ENCODE data around the gene NEK1.

The NEK1 gene

GRCh38 chr4:169650227-169650936 is 38.0 kb upstream of the NEK1 start:
- Histone ChIP-seq H3K4me1 (ENCODE audit: insufficient read depth, low read length) (no peaks in the 10 kb centered on the region), H3K27ac (ENCODE audit: low read depth, low read length) (no peak overlapping the region), H3K9me3 (ENCODE audit: insufficient read depth, low read depth, low read length) (no peaks in the 10 kb centered on the region), H3K36me3 (ENCODE audit: insufficient read depth, low read length) (no peaks in the 10 kb centered on the region), H3K4me3 (ENCODE audit: low read length) (no peak overlapping the region), H3K27me3 (ENCODE audit: insufficient read depth, low read length) (no peaks in the 10 kb centered on the region), H3K9ac (ENCODE audit: low read depth, low read length) (no peak overlapping the region)
- 93% methylated on average over 3 of the region's 3 CpGs for WGBS

GRCh38 chr4:169649545-169650226 is 37.3 kb upstream of the NEK1 start:
- Histone ChIP-seq H3K36me3 (ENCODE audit: insufficient read depth, low read length) (peaks cover 5% of the 10 kb centered on the region; the same call in 1 of the 2 replicates), H3K27me3 (ENCODE audit: insufficient read depth, low read length) (no peaks in the 10 kb centered on the region), H3K27ac (ENCODE audit: low read depth, low read length) (no peak overlapping the region), H3K4me3 (ENCODE audit: low read length) (no peak overlapping the region), H3K9ac (ENCODE audit: low read depth, low read length) (no peak overlapping the region), H3K9me3 (ENCODE audit: insufficient read depth, low read depth, low read length) (no peaks in the 10 kb centered on the region), H3K4me1 (ENCODE audit: insufficient read depth, low read length) (no peaks in the 10 kb centered on the region)
- WGBS = 93% methylated on average over 7 of the region's 7 CpGs

GRCh38 chr4:169645627-169646026 is 33.2 kb upstream of the NEK1 start:
- H3K4me3 ChIP-seq (ENCODE audit: low read length) = no peak overlapping the region
- no peak overlapping the region for H3K27ac ChIP-seq (ENCODE audit: low read depth, low read length)
- H3K9me3 ChIP-seq (ENCODE audit: insufficient read depth, low read depth, low read length) = no peaks in the 10 kb centered on the region
- H3K9ac ChIP-seq (ENCODE audit: low read depth, low read length) = no peak overlapping the region
- peaks cover 21% of the 10 kb centered on the region for H3K36me3 ChIP-seq (ENCODE audit: insufficient read depth, low read length)
- no peaks in the 10 kb centered on the region for H3K4me1 ChIP-seq (ENCODE audit: insufficient read depth, low read length)
- no peaks in the 10 kb centered on the region for H3K27me3 ChIP-seq (ENCODE audit: insufficient read depth, low read length)
- 100% methylated on average over 1 of the region's 1 CpG for WGBS

- 95% methylated on average over 7 of the region's 7 CpGs for WGBS
- Histone ChIP-seq H3K9me3 (ENCODE audit: insufficient read depth, low read depth, low read length) (no peaks in the 10 kb centered on the region), H3K4me1 (ENCODE audit: insufficient read depth, low read length) (no peaks in the 10 kb centered on the region), H3K27ac (ENCODE audit: low read depth, low read length) (no peak overlapping the region), H3K36me3 (ENCODE audit: insufficient read depth, low read length) (peaks cover 27% of the 10 kb centered on the region), H3K27me3 (ENCODE audit: insufficient read depth, low read length) (no peaks in the 10 kb centered on the region), H3K4me3 (ENCODE audit: low read length) (no peak overlapping the region), H3K9ac (ENCODE audit: low read depth, low read length) (no peak overlapping the region)
Observed at GRCh38 chr4:169644802-169645201, 32.4 kb upstream of the NEK1 start.

- Histone ChIP-seq H3K4me3 (ENCODE audit: low read length) (no peak overlapping the region), H3K36me3 (ENCODE audit: insufficient read depth, low read length) (peaks cover 68% of the 10 kb centered on the region), H3K9me3 (ENCODE audit: insufficient read depth, low read depth, low read length) (no peaks in the 10 kb centered on the region), H3K27ac (ENCODE audit: low read depth, low read length) (no peak overlapping the region), H3K9ac (ENCODE audit: low read depth, low read length) (no peak overlapping the region), H3K4me1 (ENCODE audit: insufficient read depth, low read length) (no peaks in the 10 kb centered on the region), H3K27me3 (ENCODE audit: insufficient read depth, low read length) (no peaks in the 10 kb centered on the region)
Observed at GRCh38 chr4:169640261-169640870, 28.0 kb upstream of the NEK1 start.

GRCh38 chr4:169634975-169635374 is 22.6 kb upstream of the NEK1 start:
- Histone ChIP-seq H3K4me3 (ENCODE audit: low read length) (no peak overlapping the region), H3K9ac (ENCODE audit: low read depth, low read length) (no peak overlapping the region), H3K4me1 (ENCODE audit: insufficient read depth, low read length) (no peaks in the 10 kb centered on the region), H3K27ac (ENCODE audit: low read depth, low read length) (no peak overlapping the region), H3K27me3 (ENCODE audit: insufficient read depth, low read length) (no peaks in the 10 kb centered on the region), H3K9me3 (ENCODE audit: insufficient read depth, low read depth, low read length) (no peaks in the 10 kb centered on the region), H3K36me3 (ENCODE audit: insufficient read depth, low read length) (peaks cover 43% of the 10 kb centered on the region)
- 100% methylated on average over 1 of the region's 1 CpG for WGBS

- H3K27me3 ChIP-seq (ENCODE audit: insufficient read depth, low read length) = no peaks in the 10 kb centered on the region
- H3K9ac ChIP-seq (ENCODE audit: low read depth, low read length) = no peak overlapping the region
- no peak overlapping the region for H3K4me3 ChIP-seq (ENCODE audit: low read length)
- H3K36me3 ChIP-seq (ENCODE audit: insufficient read depth, low read length) = peaks cover 24% of the 10 kb centered on the region
- H3K9me3 ChIP-seq (ENCODE audit: insufficient read depth, low read depth, low read length) = no peaks in the 10 kb centered on the region
- H3K27ac ChIP-seq (ENCODE audit: low read depth, low read length) = no peak overlapping the region
- WGBS = 98% methylated on average over 10 of the region's 11 CpGs
- H3K4me1 ChIP-seq (ENCODE audit: insufficient read depth, low read length) = no peaks in the 10 kb centered on the region
Observed at GRCh38 chr4:169632896-169633295, 20.5 kb upstream of the NEK1 start.

- Histone ChIP-seq H3K4me3 (ENCODE audit: low read length) (no peak overlapping the region), H3K4me1 (ENCODE audit: insufficient read depth, low read length) (no peaks in the 10 kb centered on the region), H3K36me3 (ENCODE audit: insufficient read depth, low read length) (no peaks in the 10 kb centered on the region), H3K27me3 (ENCODE audit: insufficient read depth, low read length) (no peaks in the 10 kb centered on the region), H3K9me3 (ENCODE audit: insufficient read depth, low read depth, low read length) (no peaks in the 10 kb centered on the region), H3K27ac (ENCODE audit: low read depth, low read length) (no peak overlapping the region), H3K9ac (ENCODE audit: low read depth, low read length) (no peak overlapping the region)
- 100% methylated on average over 3 of the region's 3 CpGs for WGBS
Observed at GRCh38 chr4:169630069-169630468, 17.7 kb upstream of the NEK1 start.

- Histone ChIP-seq H3K4me3 (ENCODE audit: low read length) (no peak overlapping the region), H3K4me1 (ENCODE audit: insufficient read depth, low read length) (no peaks in the 10 kb centered on the region), H3K9me3 (ENCODE audit: insufficient read depth, low read depth, low read length) (no peaks in the 10 kb centered on the region), H3K9ac (ENCODE audit: low read depth, low read length) (no peak overlapping the region), H3K27ac (ENCODE audit: low read depth, low read length) (no peak overlapping the region), H3K36me3 (ENCODE audit: insufficient read depth, low read length) (no peaks in the 10 kb centered on the region), H3K27me3 (ENCODE audit: insufficient read depth, low read length) (no peaks in the 10 kb centered on the region)
- 96% methylated on average over 2 of the region's 2 CpGs for WGBS
Observed at GRCh38 chr4:169628579-169628978, 16.2 kb upstream of the NEK1 start.

- WGBS = 86% methylated on average over 1 of the region's 1 CpG
Observed at GRCh38 chr4:169627307-169627706, 14.9 kb upstream of the NEK1 start.

More at GRCh38 chr4:169627307-169627706, 14.9 kb upstream of the NEK1 start:
- H3K9me3 ChIP-seq (ENCODE audit: insufficient read depth, low read depth, low read length) = no peaks in the 10 kb centered on the region
- peaks cover 2% of the 10 kb centered on the region; the same call in 1 of the 2 replicates for H3K4me1 ChIP-seq (ENCODE audit: insufficient read depth, low read length)
- H3K9ac ChIP-seq (ENCODE audit: low read depth, low read length) = no peak overlapping the region
- H3K36me3 ChIP-seq (ENCODE audit: insufficient read depth, low read length) = no peaks in the 10 kb centered on the region
- H3K27ac ChIP-seq (ENCODE audit: low read depth, low read length) = no peak overlapping the region
- H3K27me3 ChIP-seq (ENCODE audit: insufficient read depth, low read length) = no peaks in the 10 kb centered on the region
- no peak overlapping the region for H3K4me3 ChIP-seq (ENCODE audit: low read length)

Measured in HUES64 (cell line).